NOMO-1 treated with DMSO at 0.1 percent for 48 hours (cell line): Measurements from ENCODE around the gene TRIM22.

Source experiments
- DNase-seq: peaks from one replicate; lab custom pipeline; 2025; ENCODE audit not compliant: unreplicated experiment; lab: John Stamatoyannopoulos, UW

TRIM22 gene

GRCh38 chr11:5737670-5738392 lies 48.2 kb downstream of the TRIM22 start:
- no peak for DNase-seq

GRCh38 chr11:5738431-5738830 lies 48.8 kb downstream of the TRIM22 start:
- DNase-seq: no peak

- DNase-seq: no peak
Observed at GRCh38 chr11:5746614-5747013, 57.0 kb downstream of the TRIM22 start.

GRCh38 chr11:5749836-5750235 lies 60.2 kb downstream of the TRIM22 start:
- DNase-seq: no peak

- no peak for DNase-seq
Observed at GRCh38 chr11:5753943-5754342, 64.4 kb downstream of the TRIM22 start, which contains the start of gene OR52N4. OR52N4 (plus strand) TSS chr11:5754243; CDS start chr11:5754741, 498 bp downstream.
